ENCODE data around the gene ZNF628. TPM values are rescaled to one million over a fixed set of nuclear protein-coding genes. Genes with fewer than 3 reads are reported as not detected.

Gene ZNF628
- total RNA-seq, 1 experiment from 2014 or later: 21.7 TPM

GRCh38 chr19:55487924-55488687 is 11.7 kb downstream of the ZNF628 start, which contains the start of gene SSC5D:
Gene SSC5D (plus strand): TSS chr19:55488436. CDS start chr19:55488590, 154 bp downstream.
- no peak for DNase-seq (ENCODE audit: low read depth, low spot score)
- H3K9me3 ChIP-seq (ENCODE audit: control insufficient read depth, insufficient read depth, low read depth, low read length): no peaks in the 10 kb centered on the region
- TF ChIP-seq, protein P1, sequence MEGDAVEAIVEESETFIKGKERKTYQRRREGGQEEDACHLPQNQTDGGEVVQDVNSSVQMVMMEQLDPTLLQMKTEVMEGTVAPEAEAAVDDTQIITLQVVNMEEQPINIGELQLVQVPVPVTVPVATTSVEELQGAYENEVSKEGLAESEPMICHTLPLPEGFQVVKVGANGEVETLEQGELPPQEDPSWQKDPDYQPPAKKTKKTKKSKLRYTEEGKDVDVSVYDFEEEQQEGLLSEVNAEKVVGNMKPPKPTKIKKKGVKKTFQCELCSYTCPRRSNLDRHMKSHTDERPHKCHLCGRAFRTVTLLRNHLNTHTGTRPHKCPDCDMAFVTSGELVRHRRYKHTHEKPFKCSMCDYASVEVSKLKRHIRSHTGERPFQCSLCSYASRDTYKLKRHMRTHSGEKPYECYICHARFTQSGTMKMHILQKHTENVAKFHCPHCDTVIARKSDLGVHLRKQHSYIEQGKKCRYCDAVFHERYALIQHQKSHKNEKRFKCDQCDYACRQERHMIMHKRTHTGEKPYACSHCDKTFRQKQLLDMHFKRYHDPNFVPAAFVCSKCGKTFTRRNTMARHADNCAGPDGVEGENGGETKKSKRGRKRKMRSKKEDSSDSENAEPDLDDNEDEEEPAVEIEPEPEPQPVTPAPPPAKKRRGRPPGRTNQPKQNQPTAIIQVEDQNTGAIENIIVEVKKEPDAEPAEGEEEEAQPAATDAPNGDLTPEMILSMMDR (IDR thresholded peaks at IDR 0.05): no peak
- ATAC-seq: no peak
- in situ Hi-C loops (cut with HindIII; ENCODE audit: low pct_unique_long_range_greater_than_20kb, low sequenced_read_pairs): no loop called here
- ChIA-PET POLR2A (no interaction called here), CTCF (interaction anchor here (2.0 kb wide), 1 partner anchor 16 kb away, joined by 7 read pairs; no protein-coding TSS in a partner anchor)
- H3K27me3 ChIP-seq (ENCODE audit: control insufficient read depth, insufficient read depth, low read length): no peaks in the 10 kb centered on the region
- peak within 1 kb of the TSS; percentile 51 to 67 for H3K4me3 ChIP-seq (ENCODE audit: low read depth in 2 of 2, low read length in 2 of 2)
- BruUV-seq (replicated peaks): no TSS peak
- intact Hi-C loops (cut with micrococcal nuclease; ENCODE audit: unreplicated experiment): no loop called here
- H3K4me1 ChIP-seq (ENCODE audit: control insufficient read depth, insufficient read depth, low read length): peaks cover 75% of the 10 kb centered on the region
- H3K36me3 ChIP-seq (ENCODE audit: control insufficient read depth, insufficient read depth, low read length): peaks cover 3% of the 10 kb centered on the region; the same call in 1 of the 2 replicates
- H3K27ac ChIP-seq (ENCODE audit: low read length): peak within 1 kb of the TSS; percentile 94

DNA sequence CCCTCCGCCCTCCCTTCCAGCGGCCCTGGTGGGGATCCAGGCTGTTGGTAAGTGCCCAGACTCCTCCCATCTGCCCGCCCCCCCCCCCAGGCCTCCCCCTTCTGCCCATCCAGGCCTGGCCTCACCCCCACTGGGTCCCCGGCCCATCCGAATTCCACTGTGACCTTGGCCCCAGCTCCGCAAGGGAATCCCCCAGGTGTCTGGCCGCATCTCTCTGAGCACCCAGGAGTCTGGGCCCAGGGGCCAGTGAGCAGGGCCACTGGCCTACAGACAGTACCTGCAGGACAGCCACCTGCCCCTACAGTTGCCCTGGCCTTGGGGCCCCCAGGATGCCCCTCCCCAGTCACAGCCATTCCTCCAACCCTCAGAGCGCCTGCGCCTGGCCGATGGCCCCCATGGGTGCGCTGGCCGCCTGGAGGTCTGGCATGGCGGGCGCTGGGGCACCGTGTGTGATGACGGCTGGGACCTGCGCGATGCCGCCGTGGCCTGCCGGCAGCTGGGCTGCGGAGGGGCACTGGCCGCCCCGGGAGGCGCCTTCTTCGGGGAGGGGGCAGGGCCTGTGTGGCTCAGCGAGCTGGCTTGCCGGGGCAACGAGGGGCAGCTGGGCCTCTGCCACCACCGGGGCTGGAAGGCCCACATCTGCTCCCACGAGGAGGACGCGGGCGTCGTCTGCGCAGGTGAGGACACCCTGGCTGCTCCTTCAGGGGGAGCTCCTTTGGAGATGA is 12.7 kb downstream of the ZNF628 start:
- in situ Hi-C loops (cut with HindIII; ENCODE audit: low pct_unique_long_range_greater_than_20kb, low sequenced_read_pairs) (no loop called here), intact Hi-C loops (cut with micrococcal nuclease; ENCODE audit: unreplicated experiment) (no loop called here)
- CTCF ChIA-PET: interaction anchor here (0.7 kb wide), 1 partner anchor 19 kb away, joined by 3 read pairs; no protein-coding TSS in a partner anchor
- TF ChIP-seq POLR2AphosphoS5 (IDR thresholded peaks at IDR 0.05; ENCODE audit: low read depth, low read length) (no peak), SIN3A (IDR thresholded peaks at IDR 0.05; ENCODE audit: borderline replicate concordance, insufficient read depth, low read depth, low read length) (no peak), REST (IDR thresholded peaks at IDR 0.05; ENCODE audit: insufficient read depth in 1 of 2, low read depth in 2 of 2, low read length in 1 of 2) (no peak), TCF7L2 (IDR thresholded peaks at IDR 0.05; ENCODE audit: low read depth, low read length) (no peak)
- TF ChIP-seq, protein P1 (IDR thresholded peaks at IDR 0.05): no peak
- Histone ChIP-seq H3K27me3 (ENCODE audit: control insufficient read depth, insufficient read depth, low read length) (no peaks in the 10 kb centered on the region), H3K36me3 (ENCODE audit: control insufficient read depth, insufficient read depth, low read length) (peaks cover 3% of the 10 kb centered on the region; the same call in 1 of the 2 replicates), H3K27ac (ENCODE audit: low read length) (peak overlapping the region; percentile 64), H3K4me3 (ENCODE audit: low read depth in 2 of 2, low read length in 2 of 2) (no peak overlapping the region), H3K9me3 (ENCODE audit: control insufficient read depth, insufficient read depth, low read depth, low read length) (no peaks in the 10 kb centered on the region), H3K4me1 (ENCODE audit: control insufficient read depth, insufficient read depth, low read length) (peaks cover 79% of the 10 kb centered on the region)
- DNase-seq (ENCODE audit: low read depth, low spot score): no peak
- POLR2A ChIA-PET: no interaction called here
- BruUV-seq (replicated peaks): no TSS peak
- ATAC-seq: no peak
